Measurements from ENCODE around the gene ZNF695. TPM values are rescaled to one million over a fixed set of nuclear protein-coding genes. Genes with fewer than 3 reads are reported as not detected.

ZNF695 gene
- total and polyA plus RNA-seq, 9 of the 15 experiments (the other 6 are each of a cell fraction or from before 2014, with no cell fraction given), result 8.7 to 15.2 (median 10.9) TPM

DNA sequence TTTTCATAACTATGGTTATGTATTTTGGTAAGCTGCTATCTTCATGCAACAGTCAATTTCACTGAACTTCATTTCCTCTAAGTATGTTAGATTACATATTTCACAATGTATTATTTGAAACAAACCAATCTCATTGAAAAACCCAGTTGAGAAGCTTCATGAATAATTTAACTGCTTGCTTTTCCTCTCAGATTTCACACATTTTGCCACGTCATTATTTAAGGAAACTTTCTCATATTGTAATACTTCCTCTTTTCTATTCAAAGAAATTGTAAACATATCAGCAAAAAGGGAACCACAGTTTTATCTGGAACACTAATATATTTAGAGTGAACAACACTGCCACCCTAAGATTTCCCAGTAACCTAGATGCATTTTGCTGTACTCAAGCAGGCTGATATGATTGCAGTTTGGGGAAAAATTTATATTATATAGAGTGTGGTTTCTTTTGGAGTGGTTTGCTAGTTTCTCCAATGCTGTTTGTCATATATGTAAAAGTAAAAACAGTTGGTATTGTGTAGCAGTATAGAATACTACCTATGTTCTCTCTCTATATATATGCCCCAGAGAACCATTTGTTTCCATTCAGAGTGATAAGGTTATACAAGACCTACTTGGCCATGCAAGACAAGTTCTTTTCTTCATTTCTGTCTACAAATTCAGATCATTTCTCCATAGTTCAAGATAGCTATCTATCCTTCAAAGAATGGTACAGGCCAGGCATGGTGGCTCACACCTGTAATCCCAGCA is 47.7 kb downstream of the ZNF695 start (continued):
- TF ChIP-seq, protein P1, sequence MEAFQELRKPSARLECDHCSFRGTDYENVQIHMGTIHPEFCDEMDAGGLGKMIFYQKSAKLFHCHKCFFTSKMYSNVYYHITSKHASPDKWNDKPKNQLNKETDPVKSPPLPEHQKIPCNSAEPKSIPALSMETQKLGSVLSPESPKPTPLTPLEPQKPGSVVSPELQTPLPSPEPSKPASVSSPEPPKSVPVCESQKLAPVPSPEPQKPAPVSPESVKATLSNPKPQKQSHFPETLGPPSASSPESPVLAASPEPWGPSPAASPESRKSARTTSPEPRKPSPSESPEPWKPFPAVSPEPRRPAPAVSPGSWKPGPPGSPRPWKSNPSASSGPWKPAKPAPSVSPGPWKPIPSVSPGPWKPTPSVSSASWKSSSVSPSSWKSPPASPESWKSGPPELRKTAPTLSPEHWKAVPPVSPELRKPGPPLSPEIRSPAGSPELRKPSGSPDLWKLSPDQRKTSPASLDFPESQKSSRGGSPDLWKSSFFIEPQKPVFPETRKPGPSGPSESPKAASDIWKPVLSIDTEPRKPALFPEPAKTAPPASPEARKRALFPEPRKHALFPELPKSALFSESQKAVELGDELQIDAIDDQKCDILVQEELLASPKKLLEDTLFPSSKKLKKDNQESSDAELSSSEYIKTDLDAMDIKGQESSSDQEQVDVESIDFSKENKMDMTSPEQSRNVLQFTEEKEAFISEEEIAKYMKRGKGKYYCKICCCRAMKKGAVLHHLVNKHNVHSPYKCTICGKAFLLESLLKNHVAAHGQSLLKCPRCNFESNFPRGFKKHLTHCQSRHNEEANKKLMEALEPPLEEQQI (IDR thresholded peaks at IDR 0.05), result no peak
- TF ChIP-seq ETS2 (tag; IDR thresholded peaks at IDR 0.05; ENCODE audit: borderline replicate concordance, poor library complexity, severe bottlenecking) (no peak), ATF1 (CRISPR knock-in tag; IDR thresholded peaks at IDR 0.05) (no peak), ATF1 (tag; IDR thresholded peaks at IDR 0.05) (peak; percentile 58; the same call in 1 of the 2 replicates), ZNF551 (CRISPR knock-in tag; IDR thresholded peaks at IDR 0.05) (no peak), TAF15 (IDR thresholded peaks at IDR 0.05; ENCODE audit: low read depth, low read length) (no peak), CBX8 (IDR thresholded peaks at IDR 0.05; ENCODE audit: borderline replicate concordance, extremely low read depth, low read depth, low read length, poor library complexity, severe bottlenecking) (no peak), PCBP2 (IDR thresholded peaks at IDR 0.05; ENCODE audit: low read depth, low read length, poor library complexity, severe bottlenecking) (no peak), ARID2 (IDR thresholded peaks at IDR 0.05) (no peak), ZNF354B (CRISPR knock-in tag; IDR thresholded peaks at IDR 0.05) (no peak), RBM22 (IDR thresholded peaks at IDR 0.05; ENCODE audit: low read depth, low read length, poor library complexity, severe bottlenecking) (no peak), ZNF146 (CRISPR knock-in tag; IDR thresholded peaks at IDR 0.05; ENCODE audit: unreplicated experiment) (no peak), PHF20 (IDR thresholded peaks at IDR 0.05; ENCODE audit: partially characterized antibody) (no peak), ZNF174 (CRISPR knock-in tag; IDR thresholded peaks at IDR 0.05) (no peak), CTBP1 (IDR thresholded peaks at IDR 0.05; ENCODE audit: borderline replicate concordance) (no peak), POLR2G (IDR thresholded peaks at IDR 0.05; ENCODE audit: low read depth, low read length) (no peak), LEF1 (IDR thresholded peaks at IDR 0.05) (peak; percentile 35; the same call in 1 of the 2 replicates)

All from K562 (cell line).